ENCODE measurements around the gene MYLK. TPM values are rescaled to one million over a fixed set of nuclear protein-coding genes. Genes with fewer than 3 reads are reported as not detected.

Gene MYLK
- total RNA-seq, 2 experiments from 2014 or later: 0.11 TPM; not detected in 1

DNA sequence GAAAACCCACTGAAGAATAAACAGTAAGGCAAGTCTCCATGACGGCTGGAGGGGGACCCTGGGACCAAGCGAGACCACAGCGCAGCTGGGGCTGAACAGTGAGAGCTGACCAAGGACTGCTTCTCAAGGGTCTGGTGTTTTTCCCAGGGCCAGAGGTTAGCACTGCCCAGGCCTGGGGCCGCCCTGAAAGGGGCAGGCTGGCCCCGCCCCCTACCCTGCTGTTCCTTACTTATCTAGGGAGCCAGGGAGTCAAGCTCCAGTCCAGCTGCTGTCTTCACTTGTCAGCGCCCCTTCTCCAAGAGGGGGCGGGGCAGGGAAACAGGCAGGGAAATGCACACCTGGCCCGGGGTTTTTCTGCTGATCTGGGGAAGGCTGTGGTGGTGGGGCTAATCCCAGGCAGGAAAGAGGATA lies 247.7 kb downstream of the MYLK start:
- POLR2A ChIA-PET: no interaction called here
- Mint-ChIP-seq H3K4me3 (no peak overlapping the region), H3K9me3 (no peaks in the 10 kb centered on the region), H3K4me1 (peaks cover 2% of the 10 kb centered on the region), H3K27ac (no peak overlapping the region), H3K36me3 (no peaks in the 10 kb centered on the region), H3K27me3 (no peaks in the 10 kb centered on the region)
- ATAC-seq (ENCODE audit: low read depth) (no peak), DNase-seq (no peak)

DNA sequence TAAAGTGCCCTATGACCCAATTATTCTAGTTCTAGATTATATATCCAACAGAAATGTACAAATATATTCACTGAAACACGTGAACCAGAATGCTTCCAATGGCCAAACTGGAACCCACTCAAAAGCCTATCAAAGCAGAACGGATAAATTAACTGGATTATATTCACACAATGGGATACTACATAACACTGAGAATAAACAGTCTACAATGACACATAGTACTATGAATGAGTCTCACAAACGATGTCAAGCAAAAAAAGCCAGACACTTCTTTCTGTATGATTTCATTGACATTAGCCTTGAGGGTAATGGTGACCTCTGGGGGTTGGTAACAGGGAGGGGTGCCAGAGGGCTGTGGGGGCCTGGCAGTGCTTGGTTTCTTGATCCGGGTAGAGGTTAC lies 248.4 kb downstream of the MYLK start:
- no peak for DNase-seq
- H3K4me3 Mint-ChIP-seq: no peak overlapping the region
- no peak for ATAC-seq (ENCODE audit: low read depth)
- H3K9me3 Mint-ChIP-seq: no peaks in the 10 kb centered on the region
- POLR2A ChIA-PET: no interaction called here
- H3K27ac Mint-ChIP-seq: no peak overlapping the region
- H3K36me3 Mint-ChIP-seq: no peaks in the 10 kb centered on the region
- H3K4me1 Mint-ChIP-seq: peaks cover 2% of the 10 kb centered on the region
- no peaks in the 10 kb centered on the region for H3K27me3 Mint-ChIP-seq

DNA sequence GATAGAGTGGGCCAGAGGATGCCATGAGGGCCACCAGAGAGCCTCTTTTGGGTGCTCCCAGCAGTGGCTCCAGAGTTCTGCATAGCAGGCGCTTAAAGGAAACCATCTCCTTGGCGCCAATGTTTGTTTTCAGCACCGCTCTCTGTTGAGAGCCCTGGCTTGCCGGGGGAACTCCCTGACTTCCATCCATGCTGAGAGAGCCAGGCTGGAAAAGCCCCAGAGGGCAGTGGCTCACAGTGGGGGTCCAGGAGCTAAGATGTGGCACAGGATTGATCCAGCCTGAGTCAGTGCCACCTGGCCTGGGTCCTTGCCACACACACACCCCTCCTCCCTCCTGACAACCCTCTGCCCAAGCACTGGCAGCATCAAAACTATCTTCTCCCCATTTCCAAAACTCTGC lies 248.9 kb downstream of the MYLK start:
- ATAC-seq (ENCODE audit: low read depth): no peak
- peaks cover 2% of the 10 kb centered on the region for H3K4me1 Mint-ChIP-seq
- DNase-seq: no peak
- no peak overlapping the region for H3K27ac Mint-ChIP-seq
- POLR2A ChIA-PET: no interaction called here
- no peaks in the 10 kb centered on the region for H3K9me3 Mint-ChIP-seq
- no peak overlapping the region for H3K4me3 Mint-ChIP-seq
- no peaks in the 10 kb centered on the region for H3K27me3 Mint-ChIP-seq
- no peaks in the 10 kb centered on the region for H3K36me3 Mint-ChIP-seq

GRCh38 chr3:123634149-123635051 lies 249.7 kb downstream of the MYLK start:
- POLR2A ChIA-PET: no interaction called here
- DNase-seq (no peak), ATAC-seq (ENCODE audit: low read depth) (no peak)
- Mint-ChIP-seq H3K36me3 (no peaks in the 10 kb centered on the region), H3K9me3 (no peaks in the 10 kb centered on the region), H3K27ac (no peak overlapping the region), H3K27me3 (no peaks in the 10 kb centered on the region), H3K4me3 (no peak overlapping the region), H3K4me1 (peaks cover 2% of the 10 kb centered on the region)

DNA sequence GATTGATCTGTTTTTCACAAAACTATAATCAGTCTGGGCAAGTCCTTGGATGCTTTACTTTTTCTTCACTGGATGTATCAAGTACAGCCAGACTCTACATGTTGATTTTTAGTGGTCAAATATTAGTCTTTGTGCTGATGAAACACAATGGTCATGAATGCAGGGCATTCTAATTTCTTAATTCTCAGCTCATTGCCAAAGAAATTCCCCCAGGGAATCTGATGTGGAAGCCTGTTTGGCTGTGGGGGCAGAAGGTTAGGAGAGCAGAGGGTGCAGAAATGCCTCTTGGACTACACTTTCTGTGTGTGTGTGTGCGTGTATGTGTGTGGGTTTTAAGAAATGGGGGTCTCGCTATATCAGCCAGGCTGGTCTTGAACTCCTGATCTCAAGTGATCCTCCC lies 250.6 kb downstream of the MYLK start:
- POLR2A ChIA-PET: no interaction called here
- Mint-ChIP-seq H3K36me3 (no peaks in the 10 kb centered on the region), H3K9me3 (no peaks in the 10 kb centered on the region), H3K27me3 (no peaks in the 10 kb centered on the region), H3K27ac (no peak overlapping the region), H3K4me1 (peaks cover 2% of the 10 kb centered on the region), H3K4me3 (no peak overlapping the region)
- DNase-seq: no peak
- ATAC-seq (ENCODE audit: low read depth): no peak

DNA sequence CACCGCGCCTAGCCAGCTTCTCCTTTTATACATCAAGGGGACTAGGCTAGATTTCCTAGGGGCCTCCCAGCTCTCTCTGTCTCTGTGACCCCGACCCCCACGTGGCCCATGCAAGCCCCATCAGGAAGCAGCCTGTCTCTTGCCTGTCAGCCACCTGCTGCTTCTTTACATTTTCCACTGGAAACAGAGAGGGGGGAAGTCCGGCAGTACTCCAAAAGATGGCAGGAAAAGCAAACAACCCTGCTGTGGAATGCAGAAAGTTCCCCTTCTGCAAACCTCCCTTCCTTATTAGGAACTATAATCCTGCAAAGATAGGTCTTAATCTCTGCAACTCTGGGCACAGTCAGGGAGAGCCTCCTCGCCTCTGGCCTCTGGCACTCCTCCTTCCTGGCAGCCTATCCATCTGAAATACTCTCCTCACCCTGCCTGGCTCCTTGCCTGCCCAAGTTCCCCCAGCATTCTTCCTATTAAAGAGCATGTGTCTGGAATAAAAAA lies 251.9 kb downstream of the MYLK start:
- DNase-seq (no peak), ATAC-seq (ENCODE audit: low read depth) (no peak)
- POLR2A ChIA-PET: no interaction called here
- peaks cover 2% of the 10 kb centered on the region for H3K4me1 Mint-ChIP-seq
- no peaks in the 10 kb centered on the region for H3K27me3 Mint-ChIP-seq
- no peaks in the 10 kb centered on the region for H3K36me3 Mint-ChIP-seq
- no peak overlapping the region for H3K4me3 Mint-ChIP-seq
- no peak overlapping the region for H3K27ac Mint-ChIP-seq
- no peaks in the 10 kb centered on the region for H3K9me3 Mint-ChIP-seq

GRCh38 chr3:123629747-123630047 lies 254.4 kb downstream of the MYLK start:
- DNase-seq (no peak), ATAC-seq (ENCODE audit: low read depth) (no peak)
- Mint-ChIP-seq H3K4me3 (no peak overlapping the region), H3K9me3 (no peaks in the 10 kb centered on the region), H3K36me3 (no peaks in the 10 kb centered on the region), H3K27ac (no peak overlapping the region), H3K4me1 (peaks cover 2% of the 10 kb centered on the region), H3K27me3 (no peaks in the 10 kb centered on the region)
- POLR2A ChIA-PET: no interaction called here

GRCh38 chr3:123628996-123629746 lies 255.0 kb downstream of the MYLK start:
- POLR2A ChIA-PET: no interaction called here
- Mint-ChIP-seq H3K4me3 (no peak overlapping the region), H3K4me1 (no peaks in the 10 kb centered on the region), H3K36me3 (no peaks in the 10 kb centered on the region), H3K9me3 (no peaks in the 10 kb centered on the region), H3K27ac (no peak overlapping the region), H3K27me3 (no peaks in the 10 kb centered on the region)
- DNase-seq (no peak), ATAC-seq (ENCODE audit: low read depth) (no peak)

DNA sequence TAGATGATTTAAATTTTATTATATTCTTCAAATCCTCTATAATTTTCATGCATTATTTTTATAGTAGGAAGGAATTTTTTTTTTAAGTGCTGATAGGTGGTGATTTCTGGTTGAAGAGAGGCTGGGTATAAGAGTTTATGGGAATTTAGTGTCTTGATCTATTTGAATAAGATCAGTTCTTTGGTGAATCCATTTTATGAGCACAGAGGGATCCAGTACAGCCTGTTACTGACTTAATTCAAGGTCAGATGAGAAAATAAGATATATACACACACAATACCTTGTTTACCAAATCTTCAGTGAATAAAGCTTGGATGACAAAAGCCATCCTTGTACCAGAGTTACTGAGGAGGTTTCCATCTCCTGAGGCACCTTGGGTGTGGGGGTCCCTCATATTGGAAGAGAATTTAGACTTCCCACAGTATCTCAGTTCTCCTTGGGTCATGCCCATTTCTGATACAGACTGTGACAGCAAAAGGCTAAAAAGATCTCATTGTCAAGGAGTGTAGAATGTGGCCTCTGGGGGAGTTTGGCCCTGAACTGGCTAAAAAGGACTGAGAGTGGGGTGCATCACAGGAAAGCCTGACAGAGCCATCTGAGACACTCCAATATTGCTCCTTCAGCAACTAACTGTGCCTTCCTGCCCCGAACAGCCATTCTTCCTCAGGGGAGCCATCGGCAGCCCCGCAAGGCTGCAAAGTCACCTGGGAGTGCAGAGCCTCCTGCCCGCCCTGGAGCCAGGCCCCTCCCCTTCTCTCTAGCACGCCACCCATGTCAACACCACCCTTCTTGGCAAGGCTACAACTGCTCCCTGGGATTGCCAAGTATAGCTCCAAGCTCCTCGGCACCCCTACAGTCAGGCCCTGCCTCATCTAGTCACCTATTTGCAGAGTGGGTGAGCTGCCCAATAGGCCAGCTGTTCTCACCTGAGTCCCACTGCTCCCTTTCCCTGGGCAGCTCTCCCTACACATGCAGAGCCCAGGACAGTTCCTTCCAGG lies 256.2 kb downstream of the MYLK start:
- DNase-seq (no peak), ATAC-seq (ENCODE audit: low read depth) (no peak)
- Mint-ChIP-seq H3K36me3 (no peaks in the 10 kb centered on the region), H3K27ac (no peak overlapping the region), H3K9me3 (no peaks in the 10 kb centered on the region), H3K27me3 (no peaks in the 10 kb centered on the region), H3K4me1 (no peaks in the 10 kb centered on the region), H3K4me3 (no peak overlapping the region)
- POLR2A ChIA-PET: no interaction called here

GRCh38 chr3:123626881-123627280 lies 257.3 kb downstream of the MYLK start:
- no peaks in the 10 kb centered on the region for H3K9me3 Mint-ChIP-seq
- no peak for DNase-seq
- POLR2A ChIA-PET: no interaction called here
- H3K27me3 Mint-ChIP-seq: no peaks in the 10 kb centered on the region
- H3K27ac Mint-ChIP-seq: no peak overlapping the region
- H3K4me1 Mint-ChIP-seq: no peaks in the 10 kb centered on the region
- no peak overlapping the region for H3K4me3 Mint-ChIP-seq
- ATAC-seq (ENCODE audit: low read depth): no peak
- H3K36me3 Mint-ChIP-seq: no peaks in the 10 kb centered on the region

DNA sequence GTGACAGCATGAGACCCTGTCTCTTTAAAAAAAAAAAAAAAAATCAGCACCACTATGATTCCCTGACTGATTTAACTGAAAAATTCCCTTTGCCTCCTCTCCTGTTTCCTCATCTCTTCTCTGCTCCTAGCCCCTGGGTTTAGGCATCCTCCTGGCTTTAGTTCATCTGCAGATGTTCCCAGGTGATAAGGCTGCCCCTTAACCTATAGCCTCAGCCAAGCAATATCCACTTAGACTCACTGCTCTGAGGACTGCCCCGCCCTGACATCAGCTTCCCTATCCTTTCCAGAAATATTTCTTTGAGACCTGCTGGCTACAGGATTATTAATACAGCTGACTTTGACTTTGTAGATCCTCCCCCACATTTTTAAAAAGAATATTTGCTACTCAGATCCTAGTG lies 259.8 kb downstream of the MYLK start:
- POLR2A ChIA-PET: no interaction called here
- H3K27me3 Mint-ChIP-seq: no peaks in the 10 kb centered on the region
- H3K4me1 Mint-ChIP-seq: no peaks in the 10 kb centered on the region
- no peak for DNase-seq
- H3K36me3 Mint-ChIP-seq: no peaks in the 10 kb centered on the region
- H3K4me3 Mint-ChIP-seq: no peak overlapping the region
- H3K27ac Mint-ChIP-seq: no peak overlapping the region
- ATAC-seq (ENCODE audit: low read depth): no peak
- no peaks in the 10 kb centered on the region for H3K9me3 Mint-ChIP-seq

DNA sequence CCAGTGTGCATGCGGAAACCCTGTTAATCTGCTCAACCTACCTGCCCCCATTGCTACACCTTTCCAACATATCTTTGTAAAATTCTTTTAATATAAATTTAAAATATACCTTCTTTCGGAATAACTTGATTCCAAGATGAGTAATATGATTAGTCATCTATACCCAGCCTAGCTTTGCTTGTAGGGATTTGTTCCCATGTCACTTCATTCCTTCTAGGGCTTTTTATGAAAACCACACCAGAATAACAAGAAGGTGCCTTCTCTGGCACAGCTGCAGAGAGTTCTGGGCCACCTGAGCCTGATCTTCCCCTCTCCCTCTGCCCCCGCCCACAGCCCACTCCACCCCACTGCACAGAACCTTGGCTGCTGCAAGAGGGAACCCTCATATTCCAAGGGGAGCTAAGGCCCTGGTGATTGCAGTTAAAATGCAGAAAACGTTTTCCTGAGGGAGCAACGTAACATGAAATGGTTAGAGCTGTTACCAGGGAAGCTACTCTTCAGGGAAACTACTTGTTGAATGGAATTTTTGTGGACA lies 260.7 kb downstream of the MYLK start:
- no peak for ATAC-seq (ENCODE audit: low read depth)
- no peaks in the 10 kb centered on the region for H3K4me1 Mint-ChIP-seq

DNA sequence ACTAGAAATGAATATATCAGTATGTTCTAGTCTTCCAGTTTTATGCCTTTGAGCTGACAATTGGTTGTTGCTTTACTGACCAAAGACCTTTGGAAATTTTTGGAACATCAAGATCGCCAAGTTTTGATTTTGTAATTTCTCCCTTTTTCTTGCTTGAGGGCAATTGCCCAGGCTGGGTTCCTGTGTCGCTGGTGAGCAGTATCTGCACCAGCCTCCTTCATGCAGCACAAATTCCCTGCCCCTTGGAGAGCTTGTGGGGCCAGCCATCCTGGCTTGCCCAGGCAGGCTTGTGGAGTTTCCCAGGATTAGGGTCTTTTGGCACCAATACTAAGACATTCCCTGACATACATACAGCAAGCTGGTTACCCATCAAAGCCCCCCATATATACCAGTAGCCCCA lies 261.4 kb downstream of the MYLK start:
- H3K27ac Mint-ChIP-seq: no peak overlapping the region
- H3K36me3 Mint-ChIP-seq: no peaks in the 10 kb centered on the region
- POLR2A ChIA-PET: no interaction called here
- H3K27me3 Mint-ChIP-seq: no peaks in the 10 kb centered on the region
- DNase-seq: no peak
- H3K4me1 Mint-ChIP-seq: no peaks in the 10 kb centered on the region
- no peak for ATAC-seq (ENCODE audit: low read depth)
- H3K4me3 Mint-ChIP-seq: no peak overlapping the region
- H3K9me3 Mint-ChIP-seq: no peaks in the 10 kb centered on the region

More for the DNA sequence above, 260.7 kb downstream of the MYLK start:
- POLR2A ChIA-PET: no interaction called here
- H3K36me3 Mint-ChIP-seq: no peaks in the 10 kb centered on the region
- H3K4me3 Mint-ChIP-seq: no peak overlapping the region
- H3K27me3 Mint-ChIP-seq: no peaks in the 10 kb centered on the region
- DNase-seq: no peak
- no peaks in the 10 kb centered on the region for H3K9me3 Mint-ChIP-seq
- H3K27ac Mint-ChIP-seq: no peak overlapping the region

Data from activated naive CD8-positive, alpha-beta T cell treated with anti-CD3 and anti-CD28 coated beads, Interleukin-2, amount 10 ng/mL, durations not matched to agents 7 days and 5 days (primary cell).